ENCODE data around the gene NPAS2.

DNA sequence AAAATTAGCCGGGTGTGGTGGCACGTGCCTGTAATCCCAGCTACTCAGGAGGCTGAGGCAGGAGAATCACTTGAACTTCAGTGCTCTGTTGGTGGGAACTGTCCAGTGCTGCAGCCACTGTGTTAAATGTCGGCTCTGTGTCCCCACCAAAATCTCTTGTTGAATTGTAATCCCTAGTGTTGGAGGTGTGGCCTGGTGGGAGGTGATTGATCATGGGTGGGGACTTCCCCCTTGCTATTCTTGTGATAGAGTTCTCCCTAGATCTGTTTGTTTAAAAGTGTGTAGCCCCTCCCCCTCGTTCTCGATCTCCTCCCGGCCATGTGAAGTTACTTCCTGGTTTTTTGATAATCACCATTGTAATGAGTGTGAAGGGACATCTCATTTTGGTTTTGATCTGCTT is 172.3 kb downstream of the NPAS2 start:
- no peak for TF ChIP-seq CTCF (conservative IDR thresholded peaks at IDR 0.05 in 1 of 2, IDR thresholded peaks at IDR 0.05 in 1 of 2; ENCODE audit: low read depth in 1 of 2, low read length in 2 of 2)
- TF ChIP-seq EZH2 (IDR thresholded peaks at IDR 0.05; ENCODE audit: low read length, missing control alignments): no peak
